ENCODE data around the gene RNU2-1. TPM values are rescaled to one million over a fixed set of nuclear protein-coding genes. Genes with fewer than 3 reads are reported as not detected.
"Not testable (repeated sequence)": the region's sequence is repeated elsewhere in the genome, so short reads cannot be mapped to it uniquely, and the experiment has no call there.

Gene RNU2-1
- total RNA-seq (2014; rRNA removed): not detected in 2 replicates
- polyA plus RNA-seq (2012): not detected

DNA sequence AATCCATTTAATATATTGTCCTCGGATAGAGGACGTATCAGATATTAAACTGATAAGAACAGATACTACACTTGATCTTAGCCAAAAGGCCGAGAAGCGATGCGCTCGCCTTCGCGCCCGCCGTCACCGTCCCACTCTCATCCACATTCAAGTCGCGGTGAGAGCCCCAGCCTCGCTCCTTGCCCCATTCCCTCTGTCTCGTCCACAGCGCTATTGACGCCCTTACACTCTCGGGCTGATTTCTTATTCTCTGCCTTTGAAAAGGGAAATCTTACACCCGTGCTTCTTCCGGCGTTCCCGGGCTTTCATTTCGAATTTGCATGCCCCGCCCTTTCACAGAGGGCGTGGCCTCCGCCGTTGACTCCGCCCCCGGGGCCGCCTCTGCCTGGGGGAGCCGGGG is at the start of gene RNU2-1:
TSS of gene RNU2-1 (minus strand) at position 101 of the 400 bp plus-strand sequence.
- DNase-seq (ENCODE audit: low read depth): not testable (repeated sequence)

- DNase-seq (ENCODE audit: low read depth): not testable (repeated sequence)
Observed at GRCh38 chr17:43272914-43273313, 39.1 kb upstream of the RNU2-1 start.

DNA sequence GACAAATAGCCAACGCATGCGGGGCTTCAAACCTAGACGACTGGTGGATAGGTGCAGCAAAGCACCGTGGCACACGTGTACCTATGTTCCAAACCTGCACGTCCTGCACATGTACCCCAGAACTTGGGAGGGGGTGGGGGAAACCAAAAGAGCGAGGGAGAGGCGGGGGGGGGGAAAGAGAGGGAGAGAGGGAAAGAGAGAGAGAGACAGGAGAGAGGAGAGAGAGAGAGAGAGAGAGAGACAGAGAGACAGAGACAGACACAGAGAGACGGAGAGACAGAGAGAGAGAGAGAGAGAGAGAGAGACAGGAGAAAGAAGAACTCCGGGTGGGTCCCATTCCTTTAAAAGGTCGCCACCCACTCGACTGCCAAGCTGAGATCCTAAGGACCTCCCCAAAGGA is 38.7 kb upstream of the RNU2-1 start:
- DNase-seq (ENCODE audit: low read depth): not testable (repeated sequence)

DNA sequence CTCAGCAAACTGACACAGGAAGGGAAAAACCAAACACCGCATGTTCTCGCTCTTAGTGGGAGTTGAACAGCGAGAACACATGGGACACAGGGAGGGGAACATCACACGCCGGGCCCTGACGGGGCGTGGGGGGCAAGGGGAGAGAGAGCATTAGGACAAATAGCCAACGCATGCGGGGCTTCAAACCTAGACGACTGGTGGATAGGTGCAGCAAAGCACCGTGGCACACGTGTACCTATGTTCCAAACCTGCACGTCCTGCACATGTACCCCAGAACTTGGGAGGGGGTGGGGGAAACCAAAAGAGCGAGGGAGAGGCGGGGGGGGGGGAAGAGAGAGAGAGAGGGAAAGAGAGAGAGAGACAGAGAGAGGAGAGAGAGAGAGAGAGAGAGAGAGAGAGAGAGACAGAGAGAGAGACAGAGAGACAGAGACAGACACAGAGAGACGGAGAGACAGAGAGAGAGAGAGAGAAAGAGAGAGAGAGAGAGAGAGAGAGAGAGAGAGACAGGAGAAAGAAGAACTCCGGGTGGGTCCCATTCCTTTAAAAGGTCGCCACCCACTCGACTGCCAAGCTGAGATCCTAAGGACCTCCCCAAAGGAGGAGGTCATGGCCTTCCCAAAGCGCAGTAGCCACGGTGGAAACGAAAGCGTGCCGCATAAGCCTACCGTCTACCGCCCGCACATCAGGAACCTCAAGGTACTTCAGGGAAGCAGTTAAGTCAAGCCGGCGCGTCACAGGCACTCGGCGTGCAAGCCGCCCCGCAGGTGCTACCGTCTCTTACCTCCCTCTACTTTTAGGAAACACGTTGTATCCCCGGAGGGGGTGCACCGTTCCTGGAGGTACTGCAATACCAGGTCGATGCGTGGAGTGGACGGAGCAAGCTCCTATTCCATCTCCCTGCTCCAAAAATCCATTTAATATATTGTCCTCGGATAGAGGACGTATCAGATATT is 37.1 kb upstream of the RNU2-1 start:
- DNase-seq (ENCODE audit: low read depth): peak; percentile 8

DNA sequence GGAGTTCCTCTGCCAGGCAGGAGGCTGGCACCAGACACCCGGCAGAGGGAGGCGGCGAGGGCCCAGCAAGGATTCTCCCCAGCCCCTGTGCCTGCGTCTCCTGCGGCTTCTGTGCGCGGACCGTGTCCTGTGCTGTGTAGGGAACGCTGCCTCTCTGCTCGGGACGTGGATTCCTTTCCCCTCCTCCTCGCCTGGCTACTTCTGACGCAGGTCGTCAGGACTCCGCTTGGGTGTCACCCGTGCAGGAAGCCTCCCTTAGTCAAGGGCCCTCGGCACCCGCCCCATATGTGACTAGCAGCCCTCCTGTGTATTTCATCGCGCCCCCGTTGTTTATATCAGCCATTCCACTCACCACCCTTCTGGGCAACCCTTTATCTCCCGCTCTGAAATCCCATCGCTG is 12.7 kb upstream of the RNU2-1 start:
- not testable (repeated sequence) for DNase-seq (ENCODE audit: low read depth)

DNA sequence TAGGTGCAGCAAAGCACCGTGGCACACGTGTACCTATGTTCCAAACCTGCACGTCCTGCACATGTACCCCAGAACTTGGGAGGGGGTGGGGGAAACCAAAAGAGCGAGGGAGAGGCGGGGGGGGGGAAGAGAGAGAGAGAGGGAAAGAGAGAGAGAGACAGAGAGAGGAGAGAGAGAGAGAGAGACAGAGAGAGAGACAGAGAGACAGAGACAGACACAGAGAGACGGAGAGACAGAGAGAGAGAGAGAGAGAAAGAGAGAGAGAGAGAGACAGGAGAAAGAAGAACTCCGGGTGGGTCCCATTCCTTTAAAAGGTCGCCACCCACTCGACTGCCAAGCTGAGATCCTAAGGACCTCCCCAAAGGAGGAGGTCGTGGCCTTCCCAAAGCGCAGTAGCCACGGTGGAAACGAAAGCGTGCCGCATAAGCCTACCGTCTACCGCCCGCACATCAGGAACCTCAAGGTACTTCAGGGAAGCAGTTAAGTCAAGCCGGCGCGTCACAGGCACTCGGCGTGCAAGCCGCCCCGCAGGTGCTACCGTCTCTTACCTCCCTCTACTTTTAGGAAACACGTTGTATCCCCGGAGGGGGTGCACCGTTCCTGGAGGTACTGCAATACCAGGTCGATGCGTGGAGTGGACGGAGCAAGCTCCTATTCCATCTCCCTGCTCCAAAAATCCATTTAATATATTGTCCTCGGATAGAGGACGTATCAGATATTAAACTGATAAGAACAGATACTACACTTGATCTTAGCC is 7.0 kb upstream of the RNU2-1 start:
- DNase-seq (ENCODE audit: low read depth): not testable (repeated sequence)

GRCh38 chr17:43239597-43239996 is 5.8 kb upstream of the RNU2-1 start:
- not testable (repeated sequence) for DNase-seq (ENCODE audit: low read depth)

GRCh38 chr17:43233263-43233662 is 514 bp downstream of the RNU2-1 start:
- not testable (repeated sequence) for DNase-seq (ENCODE audit: low read depth)

- DNase-seq (ENCODE audit: low read depth): not testable (repeated sequence)
Observed at GRCh38 chr17:43232021-43232699, 1.6 kb downstream of the RNU2-1 start.

DNA sequence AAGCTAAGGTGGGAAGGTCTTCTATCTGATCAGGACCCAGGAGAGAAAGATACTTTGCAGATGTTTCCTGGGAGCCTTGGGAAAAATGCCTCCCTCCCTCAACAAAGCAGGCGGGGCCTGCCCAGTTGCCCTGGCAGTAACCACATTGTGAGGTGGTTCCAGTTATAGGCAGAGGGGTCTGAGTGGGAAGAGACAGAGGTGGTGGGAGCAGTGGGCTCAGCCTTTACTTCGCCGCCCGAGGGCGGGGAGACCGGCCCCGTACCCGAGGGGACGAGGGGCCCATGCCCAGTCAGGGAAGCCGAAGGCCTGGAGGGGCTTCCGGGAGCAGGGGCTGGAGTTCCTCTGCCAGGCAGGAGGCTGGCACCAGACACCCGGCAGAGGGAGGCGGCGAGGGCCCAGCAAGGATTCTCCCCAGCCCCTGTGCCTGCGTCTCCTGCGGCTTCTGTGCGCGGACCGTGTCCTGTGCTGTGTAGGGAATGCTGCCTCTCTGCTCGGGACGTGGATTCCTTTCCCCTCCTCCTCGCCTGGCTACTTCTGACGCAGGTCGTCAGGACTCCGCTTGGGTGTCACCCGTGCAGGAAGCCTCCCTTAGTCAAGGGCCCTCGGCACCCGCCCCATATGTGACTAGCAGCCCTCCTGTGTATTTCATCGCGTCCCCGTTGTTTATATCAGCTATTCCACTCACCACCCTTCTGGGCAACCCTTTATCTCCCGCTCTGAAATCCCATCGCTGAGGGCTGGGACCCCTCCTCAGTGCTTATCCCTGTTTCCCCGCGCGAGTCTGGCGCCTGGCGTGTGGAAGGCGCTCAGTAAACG is 2.4 kb downstream of the RNU2-1 start:
- not testable (repeated sequence) for DNase-seq (ENCODE audit: low read depth)

- not testable (repeated sequence) for DNase-seq (ENCODE audit: low read depth)
Observed at GRCh38 chr17:43228020-43228782, 5.6 kb downstream of the RNU2-1 start, which contains the start of gene CCDC200. Gene CCDC200, minus strand, starts transcription at chr17:43228623. Its CDS starts 69 bp downstream, at chr17:43228554.

- no peak for DNase-seq (ENCODE audit: low read depth)
Observed at GRCh38 chr17:43226393-43226792, 7.4 kb downstream of the RNU2-1 start.

DNA sequence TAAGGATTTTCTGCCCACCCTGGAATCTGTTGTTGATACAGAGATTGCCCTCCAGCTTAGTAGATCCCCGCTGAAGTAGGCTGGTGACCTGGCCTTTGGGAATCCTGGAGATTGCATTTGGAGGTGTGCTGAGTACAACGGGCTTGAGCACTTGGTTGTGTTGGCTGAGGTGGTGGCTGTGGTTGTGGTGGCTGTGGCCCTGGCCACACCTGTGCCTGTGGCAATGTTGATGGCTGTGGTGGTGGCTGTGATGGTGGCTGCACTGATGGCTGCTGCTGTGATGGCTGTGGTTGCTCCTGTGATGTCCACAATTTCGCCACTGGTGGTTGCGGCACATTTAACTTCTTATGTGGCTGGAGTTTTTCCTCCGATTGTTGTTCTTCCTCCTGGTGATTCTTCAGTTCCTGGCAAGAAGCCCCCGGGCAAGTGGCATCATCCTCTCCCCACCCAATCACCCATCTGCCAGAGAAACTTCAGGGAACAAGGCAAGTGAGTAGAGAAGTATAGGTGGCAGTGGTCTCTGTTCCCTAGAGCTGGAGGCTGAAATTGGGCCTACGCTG is 9.6 kb downstream of the RNU2-1 start:
- no peak for DNase-seq (ENCODE audit: low read depth)

DNA sequence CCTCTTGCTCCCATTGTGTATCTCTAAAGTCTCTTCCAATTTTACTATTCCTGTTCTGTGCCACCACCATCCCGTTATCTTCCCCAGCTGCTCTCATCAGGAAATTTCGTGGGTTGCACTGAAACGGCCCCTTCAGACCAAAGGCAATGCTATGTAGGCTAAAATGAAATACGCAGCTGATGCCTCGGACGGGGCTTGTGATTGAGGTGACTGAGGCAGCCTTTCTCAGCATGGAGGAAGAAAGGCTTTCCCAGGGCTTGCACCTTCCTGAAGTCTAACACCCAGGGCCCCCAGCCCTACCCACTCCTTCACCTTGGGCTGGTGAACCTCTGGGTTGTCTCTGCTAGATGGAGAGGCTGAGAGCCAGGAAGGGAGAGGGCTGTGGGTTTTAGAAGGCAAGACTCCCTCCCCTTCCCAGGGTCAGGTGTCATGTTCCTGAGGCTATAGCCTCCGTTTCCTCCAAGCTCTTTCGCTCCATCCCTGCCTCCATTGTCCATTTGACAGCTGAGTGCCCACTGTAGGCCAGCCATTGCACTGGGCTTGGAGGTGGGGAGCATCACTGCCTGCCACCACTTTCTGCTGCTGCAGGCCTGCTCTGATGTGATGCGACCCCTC is 13.2 kb downstream of the RNU2-1 start:
- no peak for DNase-seq (ENCODE audit: low read depth)

DNA sequence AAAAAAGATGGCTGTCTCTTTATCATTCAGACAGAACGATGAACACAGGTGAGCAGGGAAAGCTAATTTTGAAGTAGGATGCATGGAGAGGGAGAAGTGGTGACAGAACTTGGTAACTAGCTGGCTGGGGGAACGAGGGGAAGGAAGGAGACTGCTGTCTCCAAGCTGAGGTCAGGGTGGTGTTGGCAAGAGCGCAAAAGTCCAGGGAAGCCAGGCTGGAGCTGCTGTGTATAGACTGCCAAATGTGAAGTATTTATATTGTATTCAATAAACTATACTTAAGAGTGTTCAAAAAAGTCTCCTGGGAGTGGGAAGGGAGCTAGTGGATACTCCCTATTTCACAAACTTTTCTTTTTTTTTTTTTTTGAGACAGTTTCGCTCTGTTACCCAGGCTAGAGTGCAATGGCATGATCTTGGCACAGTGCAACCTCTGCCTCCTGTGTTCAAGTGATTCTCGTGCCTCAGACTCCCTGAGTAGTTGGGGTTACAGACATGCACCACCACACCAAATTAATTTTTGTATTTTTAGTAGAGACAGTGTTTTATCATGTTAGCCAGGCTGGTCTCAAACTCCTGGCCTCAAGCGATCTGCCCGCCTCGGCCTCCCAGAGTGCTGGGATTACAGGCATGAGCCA is 13.9 kb downstream of the RNU2-1 start:
- DNase-seq (ENCODE audit: low read depth): no peak

GRCh38 chr17:43219001-43219400 is 14.8 kb downstream of the RNU2-1 start:
- DNase-seq (ENCODE audit: low read depth): no peak

- no peak for DNase-seq (ENCODE audit: low read depth)
Observed at GRCh38 chr17:43217614-43218087, 16.1 kb downstream of the RNU2-1 start.

All from LHCN-M2 (cell line).